C4-2B (cell line): ENCODE data around the gene RNF144A.

Source experiments
- H3K27ac ChIP-seq: fragments of 450-650 bp; 2 replicates; pipeline ENCODE4 v1.5.1; 2017
- ZFX ChIP-seq: fragments of 450-650 bp; IDR thresholded peaks from 2 replicates; pipeline ENCODE4 v1.6.1; 2017
- TF ChIP-seq, protein P1 (sequence below): fragments of 450-650 bp; conservative IDR thresholded peaks from 2 replicates; pipeline ENCODE4 v1.5.1; 2017; ENCODE audit warnings: mild to moderate bottlenecking

Gene RNF144A

DNA sequence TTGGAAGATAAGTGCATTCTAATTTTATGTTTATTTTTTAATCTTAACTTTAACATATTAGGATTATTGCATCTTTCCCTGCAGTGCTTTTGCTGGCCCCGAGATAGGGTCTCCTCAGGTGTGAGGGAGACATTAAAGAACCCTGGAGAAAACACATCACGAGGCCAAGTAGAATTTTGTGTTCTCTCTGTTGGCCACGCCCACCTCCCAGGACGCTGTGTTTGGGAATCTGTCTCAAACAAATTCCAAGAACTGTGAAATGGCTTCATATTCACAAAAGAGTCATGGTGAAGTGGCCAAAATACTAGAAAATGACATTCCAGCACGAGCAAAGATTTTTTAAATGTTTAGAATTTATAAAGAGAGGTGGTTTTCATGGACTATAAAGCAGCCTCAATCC, 27.3 kb downstream of the RNF144A start:
- TF ChIP-seq, protein P1, sequence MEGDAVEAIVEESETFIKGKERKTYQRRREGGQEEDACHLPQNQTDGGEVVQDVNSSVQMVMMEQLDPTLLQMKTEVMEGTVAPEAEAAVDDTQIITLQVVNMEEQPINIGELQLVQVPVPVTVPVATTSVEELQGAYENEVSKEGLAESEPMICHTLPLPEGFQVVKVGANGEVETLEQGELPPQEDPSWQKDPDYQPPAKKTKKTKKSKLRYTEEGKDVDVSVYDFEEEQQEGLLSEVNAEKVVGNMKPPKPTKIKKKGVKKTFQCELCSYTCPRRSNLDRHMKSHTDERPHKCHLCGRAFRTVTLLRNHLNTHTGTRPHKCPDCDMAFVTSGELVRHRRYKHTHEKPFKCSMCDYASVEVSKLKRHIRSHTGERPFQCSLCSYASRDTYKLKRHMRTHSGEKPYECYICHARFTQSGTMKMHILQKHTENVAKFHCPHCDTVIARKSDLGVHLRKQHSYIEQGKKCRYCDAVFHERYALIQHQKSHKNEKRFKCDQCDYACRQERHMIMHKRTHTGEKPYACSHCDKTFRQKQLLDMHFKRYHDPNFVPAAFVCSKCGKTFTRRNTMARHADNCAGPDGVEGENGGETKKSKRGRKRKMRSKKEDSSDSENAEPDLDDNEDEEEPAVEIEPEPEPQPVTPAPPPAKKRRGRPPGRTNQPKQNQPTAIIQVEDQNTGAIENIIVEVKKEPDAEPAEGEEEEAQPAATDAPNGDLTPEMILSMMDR = no peak
- no peak for TF ChIP-seq ZFX
- H3K27ac ChIP-seq = no peak overlapping the region

DNA sequence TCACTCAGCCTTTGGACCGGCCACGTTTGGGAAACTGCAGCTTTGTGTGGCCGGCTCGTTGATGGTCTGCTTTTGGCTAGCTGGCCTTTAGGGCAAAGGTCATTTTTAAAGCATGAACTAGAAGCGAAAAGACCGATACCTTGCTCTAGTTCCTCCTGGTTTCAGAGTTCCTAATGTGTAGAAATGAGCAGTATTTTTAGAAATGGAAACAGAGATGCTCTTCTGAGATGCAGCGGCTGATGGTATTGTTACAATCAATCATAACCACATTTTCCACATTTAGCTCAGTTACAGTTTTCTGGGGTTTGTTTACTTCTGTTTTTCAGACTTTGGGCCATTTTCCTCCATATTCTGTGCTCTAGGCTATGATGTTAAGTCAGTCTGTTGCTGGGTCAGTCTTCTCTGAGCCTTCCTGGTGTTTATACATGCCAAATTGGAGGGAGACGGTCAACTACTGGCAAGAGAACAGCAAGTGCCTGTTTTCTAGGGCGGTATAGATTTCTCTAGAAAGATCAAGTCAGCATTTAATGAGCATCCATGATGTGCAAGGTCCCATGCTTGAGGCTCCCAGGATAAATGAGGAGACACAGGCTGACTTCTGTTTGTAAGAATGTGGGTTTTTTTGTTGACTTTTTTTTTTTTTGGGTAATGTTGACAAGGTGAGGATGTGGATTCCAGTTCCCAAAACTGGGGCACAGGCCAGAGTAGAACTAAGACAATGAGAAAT, 28.0 kb downstream of the RNF144A start:
- H3K27ac ChIP-seq = peak overlapping the region; percentile 53; the same call in 1 of the 2 replicates
- TF ChIP-seq ZFX = no peak
- TF ChIP-seq, protein P1 = no peak

DNA sequence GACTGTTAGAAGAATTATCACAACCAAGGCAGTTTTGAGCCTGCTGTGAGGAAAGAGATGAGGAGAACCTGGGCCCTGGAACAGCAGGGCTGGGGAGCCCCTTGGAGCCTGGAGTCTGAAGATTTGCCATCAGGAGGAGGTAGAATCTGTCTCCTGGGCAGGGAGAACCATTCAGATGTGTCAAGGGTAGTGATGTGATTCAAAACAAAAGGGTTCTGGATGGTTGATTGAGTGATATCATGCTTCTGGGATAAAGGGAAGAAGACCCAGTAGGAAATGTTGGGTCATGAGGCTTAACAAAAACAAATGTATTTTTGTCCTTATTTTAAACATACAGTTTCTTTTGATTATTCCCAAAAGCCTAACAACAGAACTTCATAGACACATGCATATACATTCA, 28.6 kb downstream of the RNF144A start:
- peak overlapping the region; percentile 53; the same call in 1 of the 2 replicates for H3K27ac ChIP-seq
- no peak for TF ChIP-seq ZFX
- TF ChIP-seq, protein P1 = no peak

DNA sequence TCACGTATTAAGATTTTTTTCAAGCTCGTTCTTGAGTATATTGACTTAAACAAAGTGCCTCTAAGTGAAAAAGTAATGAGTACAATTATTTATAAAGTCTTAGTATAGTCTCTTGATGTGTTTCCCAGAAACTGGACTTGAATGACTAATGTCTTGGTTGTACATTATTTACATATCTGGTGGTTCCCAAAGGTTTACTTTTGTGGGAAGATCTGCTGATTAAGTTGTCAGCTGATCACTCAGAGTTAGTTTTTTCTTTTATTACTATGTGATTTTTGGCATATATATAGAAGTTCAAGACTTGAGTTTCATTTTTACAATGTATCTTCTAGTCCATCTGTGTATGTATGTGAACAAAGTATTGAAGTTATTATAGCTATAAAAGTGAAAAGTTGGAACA, 29.5 kb downstream of the RNF144A start:
- no peak overlapping the region for H3K27ac ChIP-seq
- TF ChIP-seq ZFX = no peak
- TF ChIP-seq, protein P1 = no peak

DNA sequence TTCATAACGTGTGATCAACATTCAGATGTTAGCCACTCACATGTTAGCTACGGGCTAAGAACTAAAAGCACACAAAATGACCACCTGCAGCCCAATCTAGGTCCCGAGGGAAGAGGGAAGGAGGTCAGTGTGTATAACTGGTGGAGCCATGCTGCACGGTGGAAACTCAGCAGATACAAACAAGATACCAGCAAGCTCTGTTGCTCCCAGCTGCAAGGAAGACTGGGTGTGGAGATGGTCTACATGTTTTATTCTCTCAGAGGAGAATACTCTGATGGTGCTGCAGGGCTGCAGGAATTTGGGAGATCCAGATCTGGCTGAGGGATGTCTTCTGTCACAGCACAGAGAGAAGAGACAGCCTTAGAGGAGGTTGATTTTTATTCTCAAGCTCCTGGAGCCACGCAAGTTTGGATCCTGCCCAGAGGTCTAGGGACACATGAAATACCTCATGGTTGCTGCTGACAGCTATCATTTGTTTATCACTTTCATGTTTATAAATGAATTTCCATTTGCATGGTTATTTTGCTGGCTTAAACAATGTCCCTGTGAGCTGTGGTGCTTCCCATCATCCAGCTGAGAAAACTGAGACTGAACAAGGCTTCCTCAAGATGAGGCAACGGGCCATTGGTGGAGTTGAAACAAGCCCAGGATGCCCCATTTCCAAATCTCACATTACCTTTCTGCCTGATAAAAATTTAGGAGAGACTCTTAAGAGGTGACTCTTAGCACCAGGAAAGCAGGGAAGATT, 30.9 kb downstream of the RNF144A start:
- TF ChIP-seq ZFX = no peak
- TF ChIP-seq, protein P1 = no peak
- H3K27ac ChIP-seq = peak overlapping the region; percentile 72

DNA sequence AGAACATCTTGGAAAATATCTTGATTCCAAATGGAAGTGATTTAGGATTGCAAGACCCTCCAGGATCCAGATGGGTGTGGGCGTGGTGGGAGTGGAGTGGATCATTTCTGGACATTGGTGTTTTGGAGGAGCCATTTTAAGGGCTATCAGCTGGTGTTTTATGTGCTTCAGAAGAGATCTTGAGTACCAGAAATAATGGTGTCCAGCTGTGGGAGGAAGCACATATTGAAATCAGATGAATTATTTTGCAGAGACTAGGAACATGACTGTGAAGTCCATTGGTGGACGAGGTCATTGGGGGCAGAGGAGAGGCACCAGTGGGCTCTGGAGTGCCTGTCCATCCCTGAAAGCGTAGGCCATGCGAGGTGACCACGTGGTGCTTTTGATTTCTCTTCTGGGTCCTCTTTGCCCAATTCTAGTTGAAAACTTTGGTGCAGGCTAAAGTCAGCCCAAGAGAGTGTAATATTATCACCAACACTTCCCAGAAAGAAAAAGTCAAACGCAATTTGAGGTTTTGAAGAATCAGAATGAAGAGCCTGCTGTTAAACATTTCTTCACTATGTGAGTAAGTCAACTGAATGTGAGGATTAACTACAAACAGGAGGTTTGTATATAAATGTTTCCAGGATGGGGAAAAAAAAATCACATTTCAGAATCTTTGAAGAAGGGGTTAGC, 31.6 kb downstream of the RNF144A start:
- TF ChIP-seq, protein P1 = no peak
- TF ChIP-seq ZFX = no peak

DNA sequence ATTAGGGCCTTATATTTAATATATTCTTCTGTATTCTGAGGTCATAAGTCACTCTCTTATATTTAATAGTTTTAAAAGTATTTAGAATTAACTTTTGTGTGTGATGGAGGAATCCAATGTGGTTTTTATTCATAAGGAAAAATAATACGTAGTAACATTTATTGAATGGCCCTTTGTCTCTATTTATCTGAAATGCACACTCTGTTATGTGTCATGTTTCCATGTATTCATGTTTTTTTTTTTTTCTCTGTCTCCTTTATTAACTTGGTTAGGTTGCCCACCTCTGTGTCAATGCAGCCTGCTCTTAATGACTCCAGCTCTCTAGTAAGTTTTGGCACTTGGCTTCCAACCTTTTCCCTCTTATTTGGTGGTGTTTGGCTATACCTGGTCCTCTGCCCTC, 33.8 kb downstream of the RNF144A start:
- H3K27ac ChIP-seq = no peak overlapping the region
- TF ChIP-seq, protein P1 = no peak
- TF ChIP-seq ZFX = no peak

More for the DNA sequence above, 31.6 kb downstream of the RNF144A start:
- H3K27ac ChIP-seq = peak overlapping the region; percentile 72; the same call in 1 of the 2 replicates
